Cerebellar cortex (tissue), 1 donor: ENCODE data around the gene CCAR1.
"Not testable (repeated sequence)": the region's sequence is repeated elsewhere in the genome, so short reads cannot be mapped to it uniquely, and the experiment has no call there.

Experiments
- DNase-seq: peaks from one replicate; pipeline ENCODE4 v3.0.0-alpha.2; 2015; ENCODE audit warnings: low spot score

CCAR1 gene

GRCh38 chr10:68720793-68721672 lies at the start of gene CCAR1:
Gene CCAR1 (plus strand): TSS chr10:68721239. CDS start chr10:68722505, 1,266 bp downstream.
- DNase-seq: peak; percentile 99

GRCh38 chr10:68684413-68684812 lies 36.6 kb upstream of the CCAR1 start:
- no peak for DNase-seq

GRCh38 chr10:68696018-68696417 lies 25.0 kb upstream of the CCAR1 start:
- DNase-seq: no peak

- DNase-seq: no peak
Measured at GRCh38 chr10:68697106-68697505, 23.9 kb upstream of the CCAR1 start.

- DNase-seq: no peak
Measured at GRCh38 chr10:68700197-68700596, 20.8 kb upstream of the CCAR1 start.

GRCh38 chr10:68705548-68705947 lies 15.5 kb upstream of the CCAR1 start:
- DNase-seq: no peak

GRCh38 chr10:68708987-68709386 lies 12.1 kb upstream of the CCAR1 start:
- not testable (repeated sequence) for DNase-seq

- DNase-seq: not testable (repeated sequence)
Measured at GRCh38 chr10:68713065-68713464, 8.0 kb upstream of the CCAR1 start.

- no peak for DNase-seq
Measured at GRCh38 chr10:68717435-68717834, 3.6 kb upstream of the CCAR1 start.

- DNase-seq: no peak
Measured at GRCh38 chr10:68721673-68722335, 765 bp downstream of the CCAR1 start.

- no peak for DNase-seq
Measured at GRCh38 chr10:68725016-68725415, 4.0 kb downstream of the CCAR1 start.

- no peak for DNase-seq
Measured at GRCh38 chr10:68727146-68727545, 6.1 kb downstream of the CCAR1 start.

GRCh38 chr10:68732651-68733050 lies 11.6 kb downstream of the CCAR1 start:
- no peak for DNase-seq

GRCh38 chr10:68734349-68734748 lies 13.3 kb downstream of the CCAR1 start:
- DNase-seq: no peak

GRCh38 chr10:68735119-68735518 lies 14.1 kb downstream of the CCAR1 start:
- no peak for DNase-seq

GRCh38 chr10:68735739-68736138 lies 14.7 kb downstream of the CCAR1 start:
- not testable (repeated sequence) for DNase-seq

GRCh38 chr10:68740676-68741075 lies 19.6 kb downstream of the CCAR1 start:
- DNase-seq: not testable (repeated sequence)

- no peak for DNase-seq
Measured at GRCh38 chr10:68742397-68742796, 21.4 kb downstream of the CCAR1 start.

- DNase-seq: no peak
Measured at GRCh38 chr10:68752711-68753350, 31.8 kb downstream of the CCAR1 start.

GRCh38 chr10:68756246-68756645 lies 35.2 kb downstream of the CCAR1 start:
- DNase-seq: no peak

GRCh38 chr10:68756766-68757165 lies 35.7 kb downstream of the CCAR1 start:
- DNase-seq: no peak

- no peak for DNase-seq
Measured at GRCh38 chr10:68759223-68759863, 38.3 kb downstream of the CCAR1 start.
